IMR-90 (cell line): Measurements from ENCODE around the gene LYPD6B. TPM values are rescaled to one million over a fixed set of nuclear protein-coding genes. Genes with fewer than 3 reads are reported as not detected.

Experiments
- ATAC-seq: fragments of 200-7000 bp; cut with Tn5 transposase; 2 replicates; pipeline ENCODE4 v1.9.1; 2020; ENCODE audit warnings: low read depth, mild to moderate bottlenecking, moderate library complexity
- BruUV-seq: library from RNA; stranded (reverse); fragments of 400-500 nt; replicated peaks from 2 replicates; lab custom pipeline; 2021; lab: Mats Ljungman, UMichigan
- CTCF ChIA-PET: fragments of 300-600 bp; formaldehyde crosslinking; extraction: SDS; loops from one replicate; lab custom pipeline; 2021; ENCODE audit warnings: antibody characterized with exemption; lab: Yijun Ruan, JAX
- POLR2A ChIA-PET: fragments of 300-600 bp; sonication (Branson Sonifier 250); formaldehyde crosslinking; loops from one replicate; lab custom pipeline; 2022; ENCODE audit warnings: antibody characterized with exemption; ENCODE audit not compliant: unreplicated experiment; lab: Charles Lee
- DNase-seq: peaks from one replicate; pipeline ENCODE4 v3.0.0; 2013
- H2AFZ ChIP-seq: replicated peaks from 2 replicates; pipeline ENCODE3; 2013; ENCODE audit warnings: low read length, mild to moderate bottlenecking; ENCODE audit not compliant: poor library complexity
- H2AK5ac ChIP-seq: 2 replicates; pipeline ENCODE4 v1.6.1; 2013; ENCODE audit warnings: low read depth, low read length, inconsistent platforms
- H2AK9ac ChIP-seq: replicated peaks from 2 replicates; pipeline ENCODE3; 2013; ENCODE audit warnings: mild to moderate bottlenecking, low read depth, low read length, moderate library complexity; ENCODE audit not compliant: poor library complexity
- H2BK120ac ChIP-seq: 2 replicates; pipeline ENCODE4 v1.6.1; 2013; ENCODE audit warnings: low read depth, low read length, inconsistent platforms
- H2BK15ac ChIP-seq: 3 replicates; pipeline ENCODE4 v1.6.1; 2013; ENCODE audit warnings: low read depth, low read length, inconsistent platforms
- H2BK20ac ChIP-seq: 2 replicates; pipeline ENCODE4 v1.6.1; 2013; ENCODE audit warnings: low read depth, mild to moderate bottlenecking, inconsistent platforms, low read length, moderate library complexity
- H2BK5ac ChIP-seq: 2 replicates; pipeline ENCODE4 v1.6.1; 2013; ENCODE audit warnings: mild to moderate bottlenecking, low read depth, low read length, inconsistent platforms; ENCODE audit not compliant: poor library complexity, severe bottlenecking
- H3K14ac ChIP-seq: replicated peaks from 2 replicates; pipeline ENCODE4 v1.6.1; 2013; ENCODE audit warnings: low read depth, low read length, inconsistent platforms
- H3K18ac ChIP-seq: 2 replicates; pipeline ENCODE4 v1.6.1; 2013; ENCODE audit warnings: low read depth, low read length, control low read depth
- H3K23ac ChIP-seq: 2 replicates; pipeline ENCODE4 v1.6.1; 2013; ENCODE audit warnings: low read depth, low read length, inconsistent platforms
- H3K27ac ChIP-seq: 2 replicates; pipeline ENCODE4 v1.5.1; 2013; ENCODE audit warnings: mild to moderate bottlenecking, control low read depth, low read length; ENCODE audit not compliant: insufficient read depth
- H3K27me3 ChIP-seq: 2 replicates; pipeline ENCODE4 v1.6.1; 2013; ENCODE audit warnings: low read length; ENCODE audit not compliant: control insufficient read depth, insufficient read depth
- H3K36me3 ChIP-seq: 2 replicates; pipeline ENCODE4 v1.6.1; 2013; ENCODE audit warnings: low read length, mixed read lengths; ENCODE audit not compliant: control insufficient read depth, insufficient read depth
- H3K4ac ChIP-seq: 2 replicates; pipeline ENCODE4 v1.6.1; 2013; ENCODE audit warnings: low read depth, low read length, inconsistent platforms
- H3K4me1 ChIP-seq: 2 replicates; pipeline ENCODE4 v1.6.1; 2013; ENCODE audit warnings: low read length, mixed read lengths; ENCODE audit not compliant: control insufficient read depth, insufficient read depth
- H3K4me2 ChIP-seq: 2 replicates; pipeline ENCODE4 v1.6.1; 2013; ENCODE audit warnings: low read depth, mild to moderate bottlenecking, control low read depth, low read length, moderate library complexity
- H3K4me3 ChIP-seq: 2 replicates; pipeline ENCODE4 v1.5.1; 2013; ENCODE audit warnings: low read depth, mild to moderate bottlenecking, control low read depth, low read length, moderate library complexity; ENCODE audit not compliant: insufficient read depth
- H3K56ac ChIP-seq: 2 replicates; pipeline ENCODE4 v1.6.1; 2013; ENCODE audit warnings: low read length, inconsistent platforms; ENCODE audit not compliant: insufficient read depth; ENCODE audit errors: extremely low read depth
- H3K79me1 ChIP-seq, 2 experiments: 2 replicates each; pipeline ENCODE4 v1.6.1; 2013; ENCODE audit warnings: low read length in 2 of 2, inconsistent platforms in 1 of 2, low read depth in 1 of 2
- H3K9ac ChIP-seq: 2 replicates; pipeline ENCODE4 v1.6.1; 2013; ENCODE audit warnings: low read depth, low read length, control low read depth
- H3K9me1 ChIP-seq: 2 replicates; pipeline ENCODE4 v1.6.1; 2013; ENCODE audit warnings: low read length, inconsistent platforms; ENCODE audit not compliant: insufficient read depth
- H3K9me3 ChIP-seq: 2 replicates; pipeline ENCODE4 v1.6.1; 2013; ENCODE audit warnings: low read length; ENCODE audit not compliant: control insufficient read depth, insufficient read depth
- H4K20me1 ChIP-seq: 2 replicates; pipeline ENCODE4 v1.6.1; 2013; ENCODE audit warnings: low read length, inconsistent platforms; ENCODE audit not compliant: insufficient read depth
- H4K5ac ChIP-seq: 2 replicates; pipeline ENCODE4 v1.6.1; 2013; ENCODE audit warnings: mild to moderate bottlenecking, low read depth, low read length, control low read depth
- H4K8ac ChIP-seq, 2 experiments: 2 replicates each; pipeline ENCODE4 v1.6.1; 2013; ENCODE audit warnings: low read depth in 2 of 2, low read length in 2 of 2, control low read depth in 1 of 2, inconsistent platforms in 1 of 2
- H4K91ac ChIP-seq: 2 replicates; pipeline ENCODE4 v1.6.1; 2013; ENCODE audit warnings: low read depth, low read length, inconsistent platforms; ENCODE audit not compliant: insufficient read depth
- BHLHE40 ChIP-seq: fragments of 150-350 bp; IDR thresholded peaks from 2 replicates; pipeline ENCODE4 v1.6.1; 2016; ENCODE audit warnings: mild to moderate bottlenecking, low read depth, low read length
- CEBPB ChIP-seq: IDR thresholded peaks from 2 replicates; pipeline ENCODE4 v1.6.1; 2012; ENCODE audit warnings: low read depth, low read length, improper control_type of control experiment
- CHD1 ChIP-seq: IDR thresholded peaks from 2 replicates; pipeline ENCODE4 v1.6.1; 2012; ENCODE audit warnings: low read depth, low read length, improper control_type of control experiment
- CTCF ChIP-seq: conservative IDR thresholded peaks from 2 replicates; pipeline ENCODE4 v1.5.1; 2012; ENCODE audit warnings: mild to moderate bottlenecking, low read depth, low read length, improper control_type of control experiment
- FOS ChIP-seq: fragments of 150-350 bp; IDR thresholded peaks from 2 replicates; pipeline ENCODE4 v1.6.1; 2016; ENCODE audit warnings: low read depth, low read length
- MAFK ChIP-seq: IDR thresholded peaks from 2 replicates; pipeline ENCODE4 v1.6.1; 2012; ENCODE audit warnings: low read depth, low read length, improper control_type of control experiment
- MAZ ChIP-seq: IDR thresholded peaks from 2 replicates; pipeline ENCODE4 v1.6.1; 2012; ENCODE audit warnings: low read depth, mild to moderate bottlenecking, low read length, improper control_type of control experiment, moderate library complexity, borderline replicate concordance
- MXI1 ChIP-seq: IDR thresholded peaks from 2 replicates; pipeline ENCODE4 v1.6.1; 2012; ENCODE audit warnings: low read depth, mild to moderate bottlenecking, low read length, moderate library complexity, borderline replicate concordance
- NFE2L2 ChIP-seq: fragments of 150-350 bp; IDR thresholded peaks from 2 replicates; pipeline ENCODE4 v1.6.1; 2016; ENCODE audit warnings: low read depth, mild to moderate bottlenecking, low read length
- RCOR1 ChIP-seq: IDR thresholded peaks from 2 replicates; pipeline ENCODE4 v1.6.1; 2012; ENCODE audit warnings: mild to moderate bottlenecking, low read length, improper control_type of control experiment; ENCODE audit not compliant: insufficient replicate concordance
- RFX5 ChIP-seq: IDR thresholded peaks from 2 replicates; pipeline ENCODE4 v1.8.0; 2012; ENCODE audit warnings: low read depth, mild to moderate bottlenecking, low read length, moderate library complexity
- SMC3 ChIP-seq: fragments of 150-350 bp; IDR thresholded peaks from 2 replicates; pipeline ENCODE4 v1.6.1; 2016; ENCODE audit warnings: low read depth, mild to moderate bottlenecking, antibody characterized with exemption, low read length, moderate library complexity
- WGBS, 2 experiments: methylation state at CpG; one replicate each; pipeline versions ENCODE4 v1.1.5 to v1.1.7; 2013; ENCODE audit warnings: missing lambda C conversion rate in 2 of 2; ENCODE audit not compliant: insufficient read length in 1 of 2; ENCODE audit errors: extremely low coverage in 2 of 2; 5-methylcytosine and 5-hydroxymethylcytosine counted together
- dilution Hi-C: fragments of 300-500 bp; cut with HindIII; formaldehyde crosslinking; loops from one replicate; pipeline ENCODE4 v1.14.3; 2018; ENCODE audit warnings: low sequenced_read_pairs; ENCODE audit not compliant: unreplicated experiment
- in situ Hi-C: fragments of 300-500 bp; cut with MboI; formaldehyde crosslinking; loops from 3 replicates; pipeline ENCODE4 v1.14.3; 2019; ENCODE audit warnings: low sequenced_read_pairs, inconsistent platforms, mixed read lengths
- intact Hi-C: fragments of 100-400 bp; cut with micrococcal nuclease; formaldehyde crosslinking; loops from 2 replicates; pipeline ENCODE4 v1.10.0; 2022
- polyA plus RNA-seq, 3 experiments: library from polyadenylated mRNA; depleted of rRNA; stranded (reverse); fragments of >200 nt; gene quantifications; 2 replicates each; pipeline ENCODE4 v1.2.3, GENCODE V29; 2012; ENCODE audit warnings: low replicate concordance in 1 of 3
- total RNA-seq: library from RNA; depleted of rRNA; stranded (reverse); fragments of >200 nt; gene quantifications from 2 replicates; pipeline ENCODE4 v1.2.3, GENCODE V29; 2012

Gene LYPD6B
- total and polyA plus RNA-seq, 2 of the 4 experiments (the other 2 are of a cell fraction), result 0.05 TPM; not detected in 1

GRCh38 chr2:149122516-149122915, 84.0 kb downstream of the LYPD6B start:
- intact Hi-C loops, result no loop called here

More at GRCh38 chr2:149122516-149122915, 84.0 kb downstream of the LYPD6B start:
- no CpG with 5 or more reads among the region's 2 CpGs for WGBS, 2 experiments
- no TSS peak for BruUV-seq
- Histone ChIP-seq H2BK20ac (no peak overlapping the region), H3K18ac (no peak overlapping the region), H3K9ac (no peak overlapping the region), H3K27ac (no peak overlapping the region), H2AK9ac (no peak overlapping the region), H3K23ac (no peak overlapping the region), H2AFZ (no peak overlapping the region), H3K14ac (no peak overlapping the region), H3K27me3 (no peaks in the 10 kb centered on the region), H3K9me1 (no peaks in the 10 kb centered on the region), H4K8ac (no peak overlapping the region), H2BK5ac (no peak overlapping the region), H3K4ac (no peak overlapping the region), H3K36me3 (no peaks in the 10 kb centered on the region), H4K5ac (no peak overlapping the region), H2AK5ac (no peak overlapping the region), H4K91ac (no peak overlapping the region), H3K9me3 (no peaks in the 10 kb centered on the region), H3K4me3 (no peak overlapping the region), H3K79me1 (no peaks in the 10 kb centered on the region), H3K4me2 (no peak overlapping the region), H4K20me1 (no peaks in the 10 kb centered on the region), H2BK15ac (no peak overlapping the region), H3K4me1 (no peaks in the 10 kb centered on the region), H2BK120ac (no peak overlapping the region), H3K56ac (no peak overlapping the region)
- ATAC-seq, result no peak
- ChIA-PET POLR2A (no interaction called here), CTCF (no interaction called here)
- in situ Hi-C loops (no loop called here), dilution Hi-C loops (no loop called here)
- no peak for TF ChIP-seq MAFK
- TF ChIP-seq RFX5, result no peak
- no peak for TF ChIP-seq BHLHE40
- no peak for TF ChIP-seq CTCF
- no peak for TF ChIP-seq NFE2L2
- TF ChIP-seq FOS, result no peak
- TF ChIP-seq CHD1, result no peak
- TF ChIP-seq SMC3, result no peak
- no peak for TF ChIP-seq RCOR1
- TF ChIP-seq MAZ, result no peak
- no peak for TF ChIP-seq CEBPB
- no peak for TF ChIP-seq MXI1
- no peak for DNase-seq
